Uterus (tissue), 4 donors: ENCODE measurements around the gene SLC7A14. TPM values are rescaled to one million over a fixed set of nuclear protein-coding genes. Genes with fewer than 3 reads are reported as not detected.

Experiments
- DNase-seq, 2 donors: peaks; one replicate each; pipeline ENCODE4 v3.0.0-alpha.2; 2019 to 2020
- H3K27ac ChIP-seq, 2 donors: fragments of 200-600 bp; sonication (generic); 1 replicate in 1 of 2; 2 replicates in 1 of 2; pipeline ENCODE4 v1.5.1; 2016 to 2018
- H3K27me3 ChIP-seq, 2 donors: fragments of 200-600 bp; sonication (generic); one replicate each; pipeline ENCODE4 v1.5.1; 2018 to 2019; ENCODE audit warnings: control low read depth in 1 of 2
- H3K36me3 ChIP-seq, 2 donors: fragments of 200-600 bp; sonication (generic); one replicate each; pipeline ENCODE4 v1.5.1; 2019; ENCODE audit warnings: control low read depth in 1 of 2
- H3K4me1 ChIP-seq, 2 donors: fragments of 200-600 bp; sonication (generic); one replicate each; pipeline ENCODE4 v1.5.1; 2018 to 2019; ENCODE audit warnings: control low read depth in 1 of 2
- H3K4me3 ChIP-seq, 2 donors: fragments of 200-600 bp; sonication (generic); 1 replicate in 1 of 2; 2 replicates in 1 of 2; pipeline ENCODE4 v1.5.1; 2018 to 2019; ENCODE audit warnings: mild to moderate bottlenecking in 1 of 2
- H3K9me3 ChIP-seq, 2 donors: fragments of 200-600 bp; sonication (generic); one replicate each; pipeline ENCODE4 v1.5.1; 2019; ENCODE audit warnings: control low read depth in 1 of 2
- CTCF ChIP-seq, 4 experiments: fragments of 200-600 bp in 2 of 4; fragments of 450-650 bp in 2 of 4; sonication (generic) in 2 of 4; IDR thresholded peaks; one replicate each; pipeline ENCODE4 v1.5.1; 2016 to 2019; ENCODE audit warnings: antibody characterized with exemption in 4 of 4, mild to moderate bottlenecking in 2 of 4, moderate library complexity in 1 of 4
- POLR2A ChIP-seq, 2 donors: fragments of 450-650 bp; IDR thresholded peaks; one replicate each; pipeline ENCODE4 v1.6.1; 2016; ENCODE audit warnings: antibody characterized with exemption in 2 of 2, mild to moderate bottlenecking in 1 of 2, moderate library complexity in 1 of 2
- intact Hi-C: fragments of 100-400 bp; cut with DNase I; formaldehyde crosslinking; loops from one replicate; pipeline ENCODE4 v1.15.1; 2023; ENCODE audit warnings: low total_unique reads
- total RNA-seq, 4 donors: library from RNA; depleted of rRNA in 3 of 4; stranded (reverse); fragments of >200 nt in 3 of 4; gene quantifications; one replicate each; pipeline versions ENCODE4 v1.1.0 to v1.2.4, GENCODE V29; 2014 to 2023
- donor health status: DM: yes; HTN: yes; CAD: no.

Gene SLC7A14
- total RNA-seq, 4 donors from 2014 or later, result 0.55 TPM; not detected in 3

GRCh38 chr3:170419557-170420087 lies 166.3 kb downstream of the SLC7A14 start:
- peak; percentile 35 to 49 for DNase-seq
- Histone ChIP-seq H3K4me1 (peaks cover 0 to 9% of the 10 kb centered on the region in 2 donors), H3K4me3 (peak overlapping the region; percentile 36 to 62), H3K27ac (peak overlapping the region; percentile 72 to 88), H3K9me3 (no peaks in the 10 kb centered on the region), H3K27me3 (no peaks in the 10 kb centered on the region), H3K36me3 (no peaks in the 10 kb centered on the region)
- intact Hi-C loops, result loop anchor here (5.0 kb wide), 1 partner anchor 62 kb away; the partner anchor contains the start of gene SKIL
- no peak for TF ChIP-seq POLR2A (IDR thresholded peaks at IDR 0.05)
- TF ChIP-seq CTCF (IDR thresholded peaks at IDR 0.05), result no peak

- intact Hi-C loops, result loop anchor here (5.0 kb wide), 1 partner anchor 61 kb away; the partner anchor contains the start of gene SKIL
- H3K27ac ChIP-seq, result peak within 1 kb of the TSS; percentile 72 to 88
- H3K27me3 ChIP-seq, result no peaks in the 10 kb centered on the region
Observed at GRCh38 chr3:170418422-170419398, 167.2 kb downstream of the SLC7A14 start, which contains the start of gene CLDN11. TSS of gene CLDN11 (plus strand) at chr3:170418868. CDS start at chr3:170419067, 199 bp downstream.

GRCh38 chr3:170417090-170417489 lies 168.8 kb downstream of the SLC7A14 start:
- TF ChIP-seq POLR2A (IDR thresholded peaks at IDR 0.05), result no peak
- H3K27me3 ChIP-seq, result no peaks in the 10 kb centered on the region
- intact Hi-C loops, result loop anchor here (5.0 kb wide), 1 partner anchor 60 kb away; the partner anchor contains the start of gene SKIL

More at GRCh38 chr3:170418422-170419398, 167.2 kb downstream of the SLC7A14 start, which contains the start of gene CLDN11:
- peaks cover 0 to 9% of the 10 kb centered on the region in 2 donors for H3K4me1 ChIP-seq
- H3K36me3 ChIP-seq, result no peaks in the 10 kb centered on the region
- peak; percentile 58 for DNase-seq
- H3K9me3 ChIP-seq, result no peaks in the 10 kb centered on the region
- TF ChIP-seq POLR2A (IDR thresholded peaks at IDR 0.05) (peak in 1 of 2 donors; percentile 48), CTCF (IDR thresholded peaks at IDR 0.05) (no peak)
- H3K4me3 ChIP-seq, result peak within 1 kb of the TSS; percentile 36 to 62

GRCh38 chr3:170414202-170414663 lies 171.6 kb downstream of the SLC7A14 start:
- Histone ChIP-seq H3K36me3 (no peaks in the 10 kb centered on the region), H3K4me3 (no peak overlapping the region), H3K27ac (peak overlapping the region in 1 of 2 donors; percentile 24), H3K9me3 (no peaks in the 10 kb centered on the region), H3K27me3 (no peaks in the 10 kb centered on the region), H3K4me1 (no peaks in the 10 kb centered on the region)
- intact Hi-C loops, result loop anchor here (5.0 kb wide), 1 partner anchor 398 kb away; no protein-coding TSS in a partner anchor
- DNase-seq, result peak; percentile 45 to 75
- TF ChIP-seq POLR2A (IDR thresholded peaks at IDR 0.05) (no peak), CTCF (IDR thresholded peaks at IDR 0.05) (peak; percentile 82 to 94 (median 92))

More at GRCh38 chr3:170417090-170417489, 168.8 kb downstream of the SLC7A14 start:
- DNase-seq, result no peak
- H3K4me3 ChIP-seq, result no peak overlapping the region
- peaks cover 0 to 9% of the 10 kb centered on the region in 2 donors for H3K4me1 ChIP-seq
- H3K9me3 ChIP-seq, result no peaks in the 10 kb centered on the region
- H3K36me3 ChIP-seq, result no peaks in the 10 kb centered on the region
- no peak overlapping the region for H3K27ac ChIP-seq

- Histone ChIP-seq H3K27me3 (no peaks in the 10 kb centered on the region), H3K27ac (no peak overlapping the region), H3K9me3 (no peaks in the 10 kb centered on the region), H3K36me3 (no peaks in the 10 kb centered on the region), H3K4me1 (no peaks in the 10 kb centered on the region), H3K4me3 (no peak overlapping the region)
- no peak for DNase-seq
- TF ChIP-seq CTCF (IDR thresholded peaks at IDR 0.05), result no peak
- no peak for TF ChIP-seq POLR2A (IDR thresholded peaks at IDR 0.05)
- intact Hi-C loops, result loop anchor here (5.0 kb wide), 1 partner anchor 399 kb away; no protein-coding TSS in a partner anchor
Observed at GRCh38 chr3:170413291-170413690, 172.6 kb downstream of the SLC7A14 start.
